Breast epithelium (tissue), 4 donors: ENCODE results near the gene BCAS1. TPM values are rescaled to one million over a fixed set of nuclear protein-coding genes. Genes with fewer than 3 reads are reported as not detected.

Experiments used
- DNase-seq, 2 donors: peaks; one replicate each; pipeline ENCODE4 v3.0.0-alpha.2; 2019; ENCODE audit warnings: low spot score in 2 of 2
- H3K27ac ChIP-seq, 2 donors: fragments of 200-600 bp; sonication (generic) in 1 of 2; one replicate each; pipeline ENCODE4 v1.5.1; 2016 to 2019; ENCODE audit warnings: mild to moderate bottlenecking in 1 of 2
- H3K27me3 ChIP-seq, 2 donors: fragments of 200-600 bp; sonication (generic) in 1 of 2; one replicate each; pipeline versions ENCODE4 v1.5.1 to v1.6.0; 2017 to 2019; ENCODE audit warnings: control low read depth in 1 of 2, mild to moderate bottlenecking in 1 of 2
- H3K36me3 ChIP-seq: fragments of 200-600 bp; one replicate; pipeline ENCODE4 v1.5.1; 2019
- H3K4me1 ChIP-seq, 2 donors: fragments of 200-600 bp; sonication (generic); one replicate each; pipeline ENCODE4 v1.5.1; 2016 to 2019; ENCODE audit warnings: control low read depth in 1 of 2
- H3K4me3 ChIP-seq, 3 donors: fragments of 200-600 bp; sonication (generic); 1 replicate in 2 of 3; 2 replicates in 1 of 3; pipeline ENCODE4 v1.5.1; 2016 to 2019; ENCODE audit warnings: mild to moderate bottlenecking in 3 of 3, moderate library complexity in 2 of 3
- H3K9me3 ChIP-seq, 2 donors: fragments of 200-600 bp; sonication (generic) in 1 of 2; one replicate each; pipeline ENCODE4 v1.5.1; 2016 to 2019; ENCODE audit warnings: control low read depth in 1 of 2
- CTCF ChIP-seq, 3 donors: fragments of 450-650 bp; IDR thresholded peaks; one replicate each; pipeline ENCODE4 v1.5.1; 2016 to 2017; ENCODE audit warnings: antibody characterized with exemption in 3 of 3, mild to moderate bottlenecking in 3 of 3, moderate library complexity in 3 of 3
- POLR2A ChIP-seq: fragments of 450-650 bp; IDR thresholded peaks from one replicate; pipeline ENCODE4 v1.6.1; 2016; ENCODE audit warnings: antibody characterized with exemption, mild to moderate bottlenecking, moderate library complexity
- POLR2AphosphoS5 ChIP-seq, 3 donors: sonication (generic); formaldehyde crosslinking; IDR thresholded peaks; one replicate each; pipeline ENCODE4 v1.6.1; 2017; ENCODE audit warnings: antibody characterized with exemption in 3 of 3
- intact Hi-C: fragments of 100-400 bp; cut with DNase I; formaldehyde crosslinking; loops from one replicate; pipeline ENCODE4 v1.15.1; 2023; ENCODE audit warnings: low total_unique reads
- total RNA-seq, 3 donors: library from RNA; depleted of rRNA; stranded (reverse); fragments of >200 nt; gene quantifications; one replicate each; pipeline ENCODE4 v1.1.0, GENCODE V29; 2016

Gene BCAS1
- total RNA-seq, 3 donors from 2014 or later, result 0.98 to 3.1 TPM; not detected in 1

DNA sequence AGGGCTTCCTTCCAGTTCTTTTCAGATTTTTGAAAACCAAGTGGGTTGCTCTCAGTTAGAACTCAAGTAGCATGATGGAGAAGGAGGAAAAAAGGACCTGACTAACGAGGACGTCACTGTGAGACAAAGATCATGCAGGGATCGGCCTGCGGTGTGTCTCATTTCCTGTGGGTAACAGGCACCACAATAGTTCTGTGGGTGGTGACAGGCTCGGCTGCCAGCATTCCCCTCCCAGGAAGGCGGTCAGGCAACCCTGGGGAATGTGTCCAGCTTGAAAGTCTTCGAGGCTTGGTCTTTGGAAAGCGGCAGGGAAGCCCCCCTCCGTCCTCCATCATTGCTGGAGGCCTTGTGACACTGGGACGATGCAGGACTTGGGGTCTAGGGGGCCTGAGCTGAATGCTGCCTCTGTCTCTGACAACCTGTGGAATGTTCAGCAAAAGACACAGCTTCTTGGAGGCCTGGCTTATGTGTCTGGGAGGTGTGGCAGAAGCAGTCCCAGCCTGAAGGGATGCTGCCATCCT lies 121.0 kb downstream of the BCAS1 start:
- Histone ChIP-seq H3K4me1 (no peaks in the 10 kb centered on the region), H3K27ac (peak overlapping the region in 1 of 2 donors; percentile 40), H3K9me3 (peaks cover 0 to 3% of the 10 kb centered on the region in 2 donors), H3K36me3 (no peaks in the 10 kb centered on the region), H3K27me3 (no peaks in the 10 kb centered on the region), H3K4me3 (peak overlapping the region in 1 of 3 donors; percentile 10)
- TF ChIP-seq CTCF (IDR thresholded peaks at IDR 0.05) (no peak), POLR2AphosphoS5 (IDR thresholded peaks at IDR 0.05) (no peak), POLR2A (no peak)
- intact Hi-C loops, result loop anchor here (10.0 kb wide), 1 partner anchor 375 kb away; no protein-coding TSS in a partner anchor
- peak in 1 of 2 donors; percentile 70 for DNase-seq

DNA sequence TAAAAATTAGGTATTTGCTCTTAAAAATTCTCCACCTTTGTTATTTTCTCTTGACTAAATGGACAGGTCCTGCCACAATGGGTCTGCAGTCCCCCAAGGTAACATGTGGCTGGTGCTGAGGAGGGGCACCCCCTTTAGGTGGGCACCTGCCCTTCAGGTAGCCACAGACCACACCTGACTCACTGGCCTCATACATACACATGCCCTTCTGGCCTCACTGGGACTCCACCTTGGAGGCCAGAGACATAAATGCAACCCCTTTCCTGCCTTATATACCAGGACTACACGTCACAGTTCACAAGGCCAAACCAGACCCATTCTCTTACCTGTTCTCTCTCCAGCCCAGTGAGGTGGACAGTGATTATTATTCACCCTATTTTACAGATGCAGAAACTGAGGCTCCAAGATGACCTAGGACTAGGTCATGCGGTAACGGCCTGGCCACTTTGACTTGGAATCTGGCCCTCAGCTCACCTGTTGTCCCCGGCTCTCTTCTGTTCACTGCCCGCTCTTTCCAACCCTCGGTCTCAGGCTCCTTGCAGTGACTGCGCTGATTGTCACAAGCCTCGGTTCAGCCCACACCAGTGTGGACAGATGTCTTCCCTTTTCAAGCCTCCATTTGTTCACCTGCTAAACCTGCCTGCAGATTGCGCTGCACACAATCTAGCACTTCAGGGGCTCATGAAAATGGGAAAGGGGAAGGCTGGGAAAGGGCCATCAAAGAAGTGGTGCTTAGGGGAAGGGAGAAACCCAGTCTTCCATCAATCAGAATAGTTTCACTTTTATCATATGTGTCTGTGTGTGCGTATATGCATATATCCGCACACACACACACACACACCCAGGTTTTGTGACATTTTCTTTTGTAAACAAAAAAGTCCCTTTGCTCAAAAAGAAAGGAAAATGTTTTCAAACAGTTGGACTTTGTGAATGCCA lies 121.7 kb downstream of the BCAS1 start:
- intact Hi-C loops, result loop anchor here (10.0 kb wide), 1 partner anchor 374 kb away; no protein-coding TSS in a partner anchor
- TF ChIP-seq POLR2AphosphoS5 (IDR thresholded peaks at IDR 0.05), result no peak
- TF ChIP-seq CTCF (IDR thresholded peaks at IDR 0.05), result no peak
- no peak for TF ChIP-seq POLR2A
- H3K27ac ChIP-seq, result no peak overlapping the region
- no peaks in the 10 kb centered on the region for H3K36me3 ChIP-seq
- no peaks in the 10 kb centered on the region for H3K27me3 ChIP-seq
- no peaks in the 10 kb centered on the region for H3K4me1 ChIP-seq
- no peak for DNase-seq
- no peak overlapping the region for H3K4me3 ChIP-seq
- peaks cover 0 to 3% of the 10 kb centered on the region in 2 donors for H3K9me3 ChIP-seq

- DNase-seq, result no peak
- intact Hi-C loops, result loop anchor here (10.0 kb wide), 1 partner anchor 373 kb away; no protein-coding TSS in a partner anchor
- H3K36me3 ChIP-seq, result no peaks in the 10 kb centered on the region
- no peak overlapping the region for H3K4me3 ChIP-seq
- H3K27ac ChIP-seq, result no peak overlapping the region
- no peaks in the 10 kb centered on the region for H3K27me3 ChIP-seq
- H3K4me1 ChIP-seq, result no peaks in the 10 kb centered on the region
- no peaks in the 10 kb centered on the region for H3K9me3 ChIP-seq
- TF ChIP-seq POLR2AphosphoS5 (IDR thresholded peaks at IDR 0.05) (no peak), CTCF (IDR thresholded peaks at IDR 0.05) (no peak), POLR2A (no peak)
Observed at GRCh38 chr20:53947501-53948195, 122.7 kb downstream of the BCAS1 start.

DNA sequence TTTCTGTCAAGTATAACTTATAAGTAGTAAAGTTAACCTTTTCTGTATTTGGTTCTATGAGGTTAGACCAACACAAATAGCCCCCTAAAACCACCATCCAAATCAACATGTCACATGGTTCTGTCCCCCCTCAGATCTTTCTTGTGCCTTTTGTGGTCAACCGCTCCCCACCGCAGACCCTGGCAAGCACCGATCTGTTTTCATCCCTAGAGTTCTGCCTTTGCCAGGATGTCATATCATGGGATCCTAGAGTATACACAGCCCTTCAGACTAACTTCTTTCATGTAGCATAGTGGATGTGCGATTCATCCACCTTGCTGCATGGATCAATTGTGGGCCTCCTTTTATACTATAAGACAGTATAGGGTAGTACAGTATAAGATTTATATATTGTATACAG lies 124.3 kb downstream of the BCAS1 start:
- Histone ChIP-seq H3K27me3 (no peaks in the 10 kb centered on the region), H3K36me3 (no peaks in the 10 kb centered on the region), H3K4me1 (no peaks in the 10 kb centered on the region), H3K9me3 (no peaks in the 10 kb centered on the region), H3K4me3 (no peak overlapping the region), H3K27ac (no peak overlapping the region)
- TF ChIP-seq POLR2AphosphoS5 (IDR thresholded peaks at IDR 0.05) (no peak), POLR2A (no peak), CTCF (IDR thresholded peaks at IDR 0.05) (no peak)
- DNase-seq, result no peak
- intact Hi-C loops, result loop anchor here (10.0 kb wide), 1 partner anchor 371 kb away; no protein-coding TSS in a partner anchor
